Fibroblast of the aortic adventitia (primary cell): ENCODE measurements around the gene ZC3H6. TPM values are rescaled to one million over a fixed set of nuclear protein-coding genes. Genes with fewer than 3 reads are reported as not detected.

Source experiments
- DNase-seq: peaks from one replicate; pipeline ENCODE4 v3.0.0-alpha.2; 2010; ENCODE audit warnings: low read depth
- H3K4me3 ChIP-seq: 2 replicates; pipeline ENCODE4 v1.5.1; 2011; ENCODE audit warnings: low read depth, mild to moderate bottlenecking, control low read depth, low read length, moderate library complexity
- CTCF ChIP-seq: IDR thresholded peaks from 2 replicates; pipeline ENCODE4 v1.5.1; 2011; ENCODE audit warnings: mild to moderate bottlenecking, low read length, control low read depth, inconsistent platforms; ENCODE audit not compliant: insufficient read depth
- total RNA-seq: library from RNA; depleted of rRNA; stranded (reverse); fragments of >200 nt; gene quantifications from 2 replicates; pipeline ENCODE4 v1.2.3, GENCODE V29; 2012; ENCODE audit warnings: low replicate concordance

The ZC3H6 gene
- total RNA-seq, 1 donor: 7.5 TPM

- no peak for DNase-seq
- TF ChIP-seq CTCF: no peak
- H3K4me3 ChIP-seq: no peak overlapping the region
These were observed 29.7 kb downstream of the ZC3H6 start for GRCh38 chr2:112305132-112305531.

GRCh38 chr2:112310906-112311305 lies 35.5 kb downstream of the ZC3H6 start:
- no peak for DNase-seq
- no peak for TF ChIP-seq CTCF
- H3K4me3 ChIP-seq: no peak overlapping the region

GRCh38 chr2:112311932-112312331 lies 36.5 kb downstream of the ZC3H6 start:
- DNase-seq: no peak
- no peak overlapping the region for H3K4me3 ChIP-seq
- TF ChIP-seq CTCF: no peak

- no peak for DNase-seq
- no peak overlapping the region for H3K4me3 ChIP-seq
- no peak for TF ChIP-seq CTCF
These were observed 37.4 kb downstream of the ZC3H6 start for GRCh38 chr2:112312821-112313220.

GRCh38 chr2:112314856-112315255 lies 39.5 kb downstream of the ZC3H6 start:
- TF ChIP-seq CTCF: no peak
- H3K4me3 ChIP-seq: no peak overlapping the region
- no peak for DNase-seq

- no peak overlapping the region for H3K4me3 ChIP-seq
- peak; percentile 64 for DNase-seq
- no peak for TF ChIP-seq CTCF
These were observed 42.1 kb downstream of the ZC3H6 start for GRCh38 chr2:112317303-112318158.
